Measurements from ENCODE around the gene EQTN. TPM values are rescaled to one million over a fixed set of nuclear protein-coding genes. Genes with fewer than 3 reads are reported as not detected.

EQTN gene
- total RNA-seq (0.95 TPM in 1 of 2 replicates, not detected in the other), polyA plus RNA-seq (0.58 and 1.3 TPM in 2 replicates), polyA minus RNA-seq (0.86 TPM in 1 of 2 replicates, not detected in the other)
- 0.79 TPM for total RNA-seq (2013)

GRCh38 chr9:27297050-27297449 lies at the start of gene EQTN:
Gene EQTN, minus strand, starts transcription at chr9:27297150. Its CDS starts 95 bp downstream, at chr9:27297055.
- Histone ChIP-seq H3K27me3 (replicated peaks in 1 of 4; ENCODE audit: control extremely low read depth in 1 of 4, control insufficient read depth in 3 of 4, insufficient read depth in 4 of 4, low read length in 3 of 4) (no peaks in the 10 kb centered on the region), H3K36me3 (replicated peaks in 1 of 2; ENCODE audit: control extremely low read depth in 1 of 2, control insufficient read depth in 1 of 2, extremely low read depth in 1 of 2, insufficient read depth in 2 of 2, low read length in 1 of 2) (no peaks in the 10 kb centered on the region), H3K4me1 (ENCODE audit: control insufficient read depth in 2 of 2, insufficient read depth in 2 of 2, low read length in 2 of 2) (no peaks in the 10 kb centered on the region), H4K20me1 (ENCODE audit: control insufficient read depth, insufficient read depth, low read length, poor library complexity, severe bottlenecking) (no peaks in the 10 kb centered on the region), H2AFZ (ENCODE audit: insufficient read depth, low read depth, low read length, poor library complexity, severe bottlenecking) (no peak within 1 kb of the TSS), H3K4me2 (replicated peaks; ENCODE audit: low read depth, low read length, poor library complexity, severe bottlenecking) (no peak within 1 kb of the TSS), H3K27ac (ENCODE audit: low read length in 2 of 2) (no peak within 1 kb of the TSS), H3K4me3 (ENCODE audit: control extremely low read depth in 1 of 5, extremely low read depth in 1 of 5, insufficient read depth in 1 of 5, low read depth in 2 of 5, low read length in 4 of 5) (no peak within 1 kb of the TSS), H3K79me2 (ENCODE audit: control insufficient read depth, insufficient read depth, low read length) (no peaks in the 10 kb centered on the region), H3K9ac (ENCODE audit: low read length) (no peak within 1 kb of the TSS), H3K9me3 (ENCODE audit: control extremely low read depth in 1 of 3, control insufficient read depth in 2 of 3, insufficient read depth in 1 of 3, low read length in 2 of 3) (no peaks in the 10 kb centered on the region)
- Mint-ChIP-seq H3K27me3 (peaks cover 6% of the 10 kb centered on the region), H3K4me1 (no peaks in the 10 kb centered on the region), H3K9me3 (ENCODE audit: insufficient read depth) (no peaks in the 10 kb centered on the region), H3K27ac (no peak within 1 kb of the TSS), H3K4me3 (no peak within 1 kb of the TSS)
- ChIA-PET CTCF (no interaction called here), POLR2A (no interaction called here)
- no peak for TF ChIP-seq CTCF (IDR thresholded peaks at IDR 0.05)
- no peak for DNase-seq
- WGBS (ENCODE audit: insufficient coverage): 79% methylated on average over 6 of the region's 7 CpGs
- no peak for ATAC-seq (ENCODE audit: low read depth)
- intact Hi-C loops (cut with micrococcal nuclease): no loop called here

GRCh38 chr9:27344776-27345175 lies 47.8 kb upstream of the EQTN start:
- Histone ChIP-seq H3K9ac (ENCODE audit: low read length) (no peak overlapping the region), H3K27ac (ENCODE audit: low read length in 2 of 2) (no peak overlapping the region), H2AFZ (ENCODE audit: insufficient read depth, low read depth, low read length, poor library complexity, severe bottlenecking) (no peak overlapping the region), H3K36me3 (replicated peaks in 1 of 2; ENCODE audit: control extremely low read depth in 1 of 2, control insufficient read depth in 1 of 2, extremely low read depth in 1 of 2, insufficient read depth in 2 of 2, low read length in 1 of 2) (no peaks in the 10 kb centered on the region), H4K20me1 (ENCODE audit: control insufficient read depth, insufficient read depth, low read length, poor library complexity, severe bottlenecking) (peaks cover 18% of the 10 kb centered on the region), H3K9me3 (ENCODE audit: control extremely low read depth in 1 of 3, control insufficient read depth in 2 of 3, insufficient read depth in 1 of 3, low read length in 2 of 3) (no peaks in the 10 kb centered on the region), H3K4me1 (ENCODE audit: control insufficient read depth in 2 of 2, insufficient read depth in 2 of 2, low read length in 2 of 2) (peaks cover 6 to 17% of the 10 kb centered on the region in 2 donors), H3K79me2 (ENCODE audit: control insufficient read depth, insufficient read depth, low read length) (peaks cover 53% of the 10 kb centered on the region), H3K27me3 (replicated peaks in 1 of 4; ENCODE audit: control extremely low read depth in 1 of 4, control insufficient read depth in 3 of 4, insufficient read depth in 4 of 4, low read length in 3 of 4) (no peaks in the 10 kb centered on the region), H3K4me2 (replicated peaks; ENCODE audit: low read depth, low read length, poor library complexity, severe bottlenecking) (no peak overlapping the region), H3K4me3 (ENCODE audit: control extremely low read depth in 1 of 5, extremely low read depth in 1 of 5, insufficient read depth in 1 of 5, low read depth in 2 of 5, low read length in 4 of 5) (no peak overlapping the region)
- H3K9me3 Mint-ChIP-seq (ENCODE audit: insufficient read depth): no peaks in the 10 kb centered on the region
- H3K27ac Mint-ChIP-seq: no peak overlapping the region
- WGBS (ENCODE audit: insufficient coverage): 99% methylated on average over 6 of the region's 7 CpGs
- peaks cover 23% of the 10 kb centered on the region for H3K4me1 Mint-ChIP-seq
- TF ChIP-seq EZH2 (IDR thresholded peaks at IDR 0.05; ENCODE audit: borderline replicate concordance, insufficient read depth, low read depth, low read length, poor library complexity, severe bottlenecking) (no peak), CTCF (IDR thresholded peaks at IDR 0.05) (no peak)
- no peak for ATAC-seq (ENCODE audit: low read depth)
- DNase-seq: no peak
- no peaks in the 10 kb centered on the region for H3K27me3 Mint-ChIP-seq
- no peak overlapping the region for H3K4me3 Mint-ChIP-seq
- ChIA-PET POLR2A (no interaction called here), CTCF (interaction anchor here (1.1 to 1.5 kb wide), 2 partner anchors 12 to 203 kb away, joined by 3 to 4 read pairs; no protein-coding TSS in a partner anchor)
- intact Hi-C loops (cut with micrococcal nuclease): loop anchor here (10.0 kb wide), 1 partner anchor 50 kb away; no protein-coding TSS in a partner anchor
